H1 (cell line): ENCODE measurements around the gene UBAP1. TPM values are rescaled to one million over a fixed set of nuclear protein-coding genes. Genes with fewer than 3 reads are reported as not detected.

ENCODE experiments used
- CTCF ChIA-PET: fragments of 300-600 bp; sonication (Branson Sonifier 250); formaldehyde crosslinking; loops from one replicate; lab custom pipeline; 2021; ENCODE audit not compliant: partially characterized antibody; lab: Charles Lee
- POLR2A ChIA-PET: fragments of 300-600 bp; sonication (Branson Sonifier 250); formaldehyde crosslinking; loops from one replicate; lab custom pipeline; 2021; ENCODE audit warnings: inconsistent platforms; ENCODE audit not compliant: partially characterized antibody; lab: Charles Lee
- DNase-seq, 2 experiments: peaks; one replicate each; pipeline versions ENCODE4 v3.0.0 to v3.0.0-alpha.2; 2010 to 2022; ENCODE audit warnings: low spot score in 2 of 2, low read depth in 1 of 2, mixed read lengths in 1 of 2
- FAIRE-seq: peaks from 2 replicates; lab custom pipeline; 2011; peaks lifted over from hg19 to GRCh38; lab: Jason Lieb, UNC
- H2AFZ ChIP-seq: 2 replicates; pipeline ENCODE4 v1.8.1; 2012; ENCODE audit warnings: low read length, inconsistent platforms
- H2AK5ac ChIP-seq: 2 replicates; pipeline ENCODE4 v1.6.1; 2013; ENCODE audit warnings: low read depth, low read length
- H2BK120ac ChIP-seq: replicated peaks from 2 replicates; pipeline ENCODE3; 2013; ENCODE audit warnings: low read depth, low read length, inconsistent platforms
- H2BK12ac ChIP-seq: 2 replicates; pipeline ENCODE4 v1.6.1; 2013; ENCODE audit warnings: low read depth, low read length
- H2BK15ac ChIP-seq: 2 replicates; pipeline ENCODE4 v1.6.1; 2013; ENCODE audit warnings: low read length
- H2BK20ac ChIP-seq: 2 replicates; pipeline ENCODE4 v1.6.1; 2013; ENCODE audit warnings: low read length
- H2BK5ac ChIP-seq: 2 replicates; pipeline ENCODE4 v1.6.1; 2013; ENCODE audit warnings: low read depth, low read length
- H3K14ac ChIP-seq: 2 replicates; pipeline ENCODE4 v1.6.1; 2013; ENCODE audit warnings: inconsistent platforms; ENCODE audit not compliant: insufficient read length
- H3K18ac ChIP-seq: 2 replicates; pipeline ENCODE4 v1.6.1; 2013; ENCODE audit warnings: low read length; ENCODE audit errors: extremely low read depth
- H3K23ac ChIP-seq: 2 replicates; pipeline ENCODE4 v1.6.1; 2013; ENCODE audit warnings: inconsistent platforms; ENCODE audit not compliant: insufficient read length
- H3K23me2 ChIP-seq: 2 replicates; pipeline ENCODE4 v1.6.1; 2013; ENCODE audit warnings: low read depth, low read length
- H3K27ac ChIP-seq: 2 replicates; pipeline ENCODE4 v1.6.1; 2011; ENCODE audit warnings: low read depth, low read length, inconsistent platforms
- H3K27me3 ChIP-seq, 4 experiments: replicated peaks in 1 of 4; 1 replicate in 1 of 4; 2 replicates in 3 of 4; pipeline versions ENCODE4 v1.6.1 to v1.8.1; 2011 to 2013; ENCODE audit warnings: low read length in 3 of 4, mild to moderate bottlenecking in 3 of 4, inconsistent platforms in 2 of 4, mixed read lengths in 2 of 4, moderate library complexity in 1 of 4; ENCODE audit not compliant: control insufficient read depth in 3 of 4, insufficient read depth in 3 of 4; ENCODE audit errors: extremely low read depth in 1 of 4
- H3K36me3 ChIP-seq, 4 experiments: 2 replicates each; pipeline versions ENCODE4 v1.6.1 to v1.8.1; 2011 to 2013; ENCODE audit warnings: mild to moderate bottlenecking in 4 of 4, low read length in 3 of 4, moderate library complexity in 2 of 4, control low read depth in 1 of 4, inconsistent platforms in 1 of 4; ENCODE audit not compliant: insufficient read depth in 4 of 4, control insufficient read depth in 2 of 4
- H3K4ac ChIP-seq: replicated peaks from 2 replicates; pipeline ENCODE3; 2013; ENCODE audit warnings: low read length, low read depth, mixed read lengths, inconsistent platforms; ENCODE audit not compliant: insufficient read length
- H3K4me1 ChIP-seq, 4 experiments: replicated peaks in 1 of 4; 1 replicate in 1 of 4; 2 replicates in 3 of 4; pipeline versions ENCODE4 v1.6.1 to v1.8.1; 2011 to 2013; ENCODE audit warnings: low read length in 3 of 4, inconsistent platforms in 2 of 4, mixed read lengths in 1 of 4; ENCODE audit not compliant: insufficient read depth in 4 of 4, control insufficient read depth in 3 of 4
- H3K4me2 ChIP-seq, 2 experiments: 2 replicates each; pipeline versions ENCODE4 v1.6.1 to v1.8.1; 2011 to 2013; ENCODE audit warnings: low read depth in 2 of 2, low read length in 2 of 2, control low read depth in 1 of 2, inconsistent platforms in 1 of 2, mild to moderate bottlenecking in 1 of 2; ENCODE audit not compliant: insufficient read depth in 1 of 2
- H3K4me3 ChIP-seq, 4 experiments: fragments of 200-600, 300-600 bp in 1 of 4; sonication (generic), shearing (Covaris generic), sonication (Bioruptor Twin) in 1 of 4; 2 replicates each; pipeline versions ENCODE4 v1.5.1 to v1.8.1; 2011 to 2016; ENCODE audit warnings: low read length in 4 of 4, low read depth in 3 of 4, control low read depth in 2 of 4, inconsistent platforms in 2 of 4, mild to moderate bottlenecking in 2 of 4, mixed read lengths in 1 of 4, moderate library complexity in 1 of 4; ENCODE audit not compliant: insufficient read depth in 2 of 4; ENCODE audit errors: extremely low read depth in 1 of 4
- H3K56ac ChIP-seq: replicated peaks from 2 replicates; pipeline ENCODE3; 2013; ENCODE audit warnings: low read depth, mild to moderate bottlenecking, mixed read lengths, low read length, inconsistent platforms; ENCODE audit not compliant: insufficient read length
- H3K79me1 ChIP-seq: 2 replicates; pipeline ENCODE4 v1.6.1; 2013; ENCODE audit warnings: low read depth, low read length, control low read depth
- H3K79me2 ChIP-seq, 2 experiments: 2 replicates each; pipeline versions ENCODE4 v1.6.1 to v1.8.1; 2012 to 2013; ENCODE audit warnings: low read length in 2 of 2, mild to moderate bottlenecking in 2 of 2, inconsistent platforms in 1 of 2; ENCODE audit not compliant: insufficient read depth in 2 of 2, control insufficient read depth in 1 of 2
- H3K9ac ChIP-seq, 4 experiments: replicated peaks in 1 of 4; 1 replicate in 1 of 4; 2 replicates in 3 of 4; pipeline versions ENCODE4 v1.6.1 to v1.8.1; 2011 to 2013; ENCODE audit warnings: low read depth in 3 of 4, low read length in 3 of 4, control low read depth in 2 of 4, mild to moderate bottlenecking in 2 of 4, moderate library complexity in 2 of 4, inconsistent platforms in 1 of 4; ENCODE audit errors: extremely low read depth in 1 of 4
- H3K9me3 ChIP-seq, 2 experiments: 2 replicates each; pipeline versions ENCODE4 v1.6.1 to v1.8.1; 2012 to 2013; ENCODE audit warnings: mild to moderate bottlenecking in 2 of 2, moderate library complexity in 2 of 2, control low read depth in 1 of 2, inconsistent platforms in 1 of 2, low read depth in 1 of 2, low read length in 1 of 2, mixed read lengths in 1 of 2; ENCODE audit not compliant: insufficient read depth in 2 of 2
- H4K20me1 ChIP-seq, 2 experiments: replicated peaks in 1 of 2; 2 replicates each; pipeline versions ENCODE3 to v1.8.1; 2011 to 2013; ENCODE audit warnings: inconsistent platforms in 2 of 2, low read length in 2 of 2, mild to moderate bottlenecking in 1 of 2; ENCODE audit not compliant: insufficient read depth in 2 of 2, control insufficient read depth in 1 of 2
- H4K5ac ChIP-seq: 2 replicates; pipeline ENCODE4 v1.6.1; 2013; ENCODE audit warnings: low read length, low read depth, mixed read lengths, inconsistent platforms; ENCODE audit not compliant: insufficient read length
- H4K8ac ChIP-seq: 2 replicates; pipeline ENCODE4 v1.8.0; 2013; ENCODE audit warnings: mild to moderate bottlenecking, moderate library complexity, low read length, inconsistent platforms; ENCODE audit not compliant: insufficient read depth; ENCODE audit errors: extremely low read depth
- H4K91ac ChIP-seq: replicated peaks from 2 replicates; pipeline ENCODE3; 2013; ENCODE audit warnings: low read length, mixed read lengths, inconsistent platforms; ENCODE audit not compliant: insufficient read length
- ASH2L ChIP-seq: fragments of 200-600, 300-600 bp; sonication (generic); IDR thresholded peaks from one replicate; pipeline ENCODE4 v1.7.1; 2017; ENCODE audit warnings: low read length
- CBX8 ChIP-seq: fragments of 300-800, 300-1000 bp; sonication (generic); IDR thresholded peaks from 2 replicates; pipeline ENCODE4 v1.7.1; 2016; ENCODE audit warnings: low read depth, low read length, borderline replicate concordance
- CHD2 ChIP-seq: IDR thresholded peaks from 2 replicates; pipeline ENCODE4 v1.6.1; 2012; ENCODE audit warnings: low read length, improper control_type of control experiment
- EP300 ChIP-seq, 2 experiments: IDR thresholded peaks; 1 replicate in 1 of 2; 2 replicates in 1 of 2; pipeline ENCODE4 v1.6.1; 2011 to 2012; ENCODE audit warnings: low read depth in 2 of 2, low read length in 2 of 2, mild to moderate bottlenecking in 2 of 2, borderline replicate concordance in 1 of 2, inconsistent platforms in 1 of 2, moderate library complexity in 1 of 2
- EZH2 ChIP-seq: fragments of 200-600 bp; sonication (generic); IDR thresholded peaks from 2 replicates; pipeline ENCODE4 v1.7.1; 2012; ENCODE audit warnings: low read depth, mild to moderate bottlenecking, moderate library complexity, low read length, inconsistent platforms; ENCODE audit not compliant: severe bottlenecking
- KDM4A ChIP-seq: IDR thresholded peaks from one replicate; pipeline ENCODE4 v1.7.1; 2012; ENCODE audit warnings: low read depth, mild to moderate bottlenecking, moderate library complexity, low read length, inconsistent platforms; ENCODE audit not compliant: severe bottlenecking
- KDM5A ChIP-seq: fragments of 200-600 bp; IDR thresholded peaks from 2 replicates; pipeline ENCODE4 v1.7.1; 2012; ENCODE audit warnings: mild to moderate bottlenecking, low read length, inconsistent platforms, mixed read lengths
- RBBP5 ChIP-seq: IDR thresholded peaks from 2 replicates; pipeline ENCODE4 v1.7.1; 2012; ENCODE audit warnings: low read depth, mild to moderate bottlenecking, inconsistent platforms, low read length, moderate library complexity, borderline replicate concordance
- RNF2 ChIP-seq: fragments of 200-900, 300-1000 bp; sonication (generic); IDR thresholded peaks from 2 replicates; pipeline ENCODE4 v1.7.1; 2016; ENCODE audit warnings: borderline replicate concordance, low read depth, mild to moderate bottlenecking, antibody characterized with exemption, low read length; ENCODE audit not compliant: poor library complexity, severe bottlenecking; ENCODE audit errors: missing control alignments
- SP2 ChIP-seq: IDR thresholded peaks from 2 replicates; pipeline ENCODE4 v1.6.1; 2012; ENCODE audit warnings: mild to moderate bottlenecking, low read length, inconsistent platforms
- SRF ChIP-seq: IDR thresholded peaks from 2 replicates; pipeline ENCODE4 v1.6.1; 2011; ENCODE audit warnings: mild to moderate bottlenecking, low read depth, low read length, moderate library complexity
- SUZ12 ChIP-seq: fragments of 200-600 bp; sonication (generic); IDR thresholded peaks from 2 replicates; pipeline ENCODE4 v1.6.1; 2012; ENCODE audit warnings: mild to moderate bottlenecking, inconsistent platforms, low read length, moderate library complexity, mixed read lengths
- ZNF274 ChIP-seq: IDR thresholded peaks from 2 replicates; pipeline ENCODE4 v1.7.0; 2012; ENCODE audit warnings: low read length, borderline replicate concordance; ENCODE audit errors: extremely low read depth
- WGBS, 2 experiments: shearing (Covaris generic) in 1 of 2; methylation state at CpG; one replicate each; pipeline versions ENCODE4 v1.1.6 to v1.1.7; 2013 to 2015; ENCODE audit warnings: low lambda C conversion rate in 2 of 2, mixed read lengths in 2 of 2, inconsistent platforms in 1 of 2, low coverage in 1 of 2, missing lambda C conversion rate in 1 of 2; ENCODE audit not compliant: insufficient replicate concordance in 2 of 2, insufficient coverage in 1 of 2, insufficient read length in 1 of 2; ENCODE audit errors: extremely low coverage in 1 of 2, missing lambda C conversion rate in 1 of 2; 5-methylcytosine and 5-hydroxymethylcytosine counted together
- polyA plus RNA-seq, 7 experiments: library from polyadenylated mRNA; depleted of rRNA in 3 of 7; stranded (reverse) in 5 of 7; unstranded in 2 of 7; fragments of >200 nt in 5 of 7; fragments of 200-250 nt in 2 of 7; gene quantifications; 1 replicate in 5 of 7; 2 replicates in 1 of 7; 4 replicates in 1 of 7; pipeline versions ENCODE4 v1.2.1 to v1.2.3, GENCODE V29; 2011 to 2013; ENCODE audit warnings: missing spikeins in 2 of 7, mixed read lengths in 2 of 7
- total RNA-seq: library from RNA; stranded (reverse); fragmentation: NEBNext Ultra II Directional; extraction: Animal tissue kit (Norgen Biotek cat#: 25700); gene quantifications from 2 replicates; pipeline ENCODE4 v1.2.1, GENCODE V29; 2021
- TF ChIP-seq, protein P1 (sequence below): IDR thresholded peaks from 2 replicates; pipeline ENCODE4 v1.6.1; 2012; ENCODE audit warnings: inconsistent platforms

Gene UBAP1
- total and polyA plus RNA-seq, 2 of the 8 experiments (the other 6 are each of a cell fraction or from before 2014, with no cell fraction given) = 31.3 to 31.4 TPM

DNA sequence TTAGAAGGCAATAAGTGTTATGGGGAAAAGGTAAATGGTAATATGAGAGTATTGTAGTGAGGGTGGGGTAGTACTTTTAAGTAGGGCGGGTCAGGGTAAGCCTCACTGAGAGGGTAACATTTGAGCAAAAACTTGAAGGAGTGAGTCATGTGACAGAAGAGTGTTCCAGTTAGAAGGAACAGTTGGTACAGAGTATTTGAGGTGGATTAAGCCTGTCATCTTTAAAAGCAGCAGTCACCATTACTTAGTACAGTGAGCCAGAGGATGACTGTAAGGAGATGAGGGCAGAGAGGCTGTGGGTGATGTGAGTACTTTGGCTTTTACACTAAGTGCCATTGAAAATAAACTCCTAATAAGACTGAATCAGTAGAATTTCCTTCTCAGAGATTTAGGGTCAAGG is 54.8 kb downstream of the UBAP1 start:
- Histone ChIP-seq H3K4me1 (no peaks in the 10 kb centered on the region; a peak in 1 of 7 replicates), H4K5ac (no peak overlapping the region), H3K79me1 (peaks cover 3% of the 10 kb centered on the region; the same call in 1 of the 2 replicates), H3K27me3 (no peaks in the 10 kb centered on the region), H3K9me3 (no peaks in the 10 kb centered on the region), H3K23ac (no peak overlapping the region), H3K4me3 (no peak overlapping the region), H4K91ac (no peak overlapping the region), H3K9ac (no peak overlapping the region), H3K4me2 (no peak overlapping the region), H4K8ac (no peak overlapping the region), H2BK120ac (no peak overlapping the region), H2BK15ac (no peak overlapping the region), H3K4ac (no peak overlapping the region), H2BK12ac (no peak overlapping the region), H3K36me3 (peaks cover 0 to 25% (median 4%) of the 10 kb centered on the region in 4 experiments; a peak in 5 of 8 replicates), H2BK20ac (no peak overlapping the region), H2AFZ (no peak overlapping the region), H4K20me1 (no peaks in the 10 kb centered on the region), H3K14ac (no peak overlapping the region), H3K27ac (no peak overlapping the region), H2BK5ac (no peak overlapping the region), H2AK5ac (no peak overlapping the region), H3K23me2 (no peaks in the 10 kb centered on the region), H3K79me2 (no peaks in the 10 kb centered on the region), H3K56ac (no peak overlapping the region), H3K18ac (no peak overlapping the region)
- DNase-seq (no peak), FAIRE-seq (no peak)
- TF ChIP-seq SRF = no peak
- TF ChIP-seq ASH2L = no peak
- TF ChIP-seq EP300 (IDR thresholded peaks at IDR 0.05; ENCODE audit: borderline replicate concordance in 1 of 2, low read depth in 2 of 2, low read length in 2 of 2) = no peak
- no peak for TF ChIP-seq ZNF274
- TF ChIP-seq EZH2 = no peak
- TF ChIP-seq, protein P1, sequence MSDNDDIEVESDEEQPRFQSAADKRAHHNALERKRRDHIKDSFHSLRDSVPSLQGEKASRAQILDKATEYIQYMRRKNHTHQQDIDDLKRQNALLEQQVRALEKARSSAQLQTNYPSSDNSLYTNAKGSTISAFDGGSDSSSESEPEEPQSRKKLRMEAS = no peak
- TF ChIP-seq RNF2 = no peak
- no peak for TF ChIP-seq CBX8
- TF ChIP-seq KDM4A = no peak
- no peak for TF ChIP-seq CHD2
- TF ChIP-seq SP2 = no peak
- no peak for TF ChIP-seq RBBP5
- TF ChIP-seq KDM5A = no peak
- no peak for TF ChIP-seq SUZ12
- POLR2A ChIA-PET = interaction anchor here (0.6 kb wide), 1 partner anchor 124 kb away, joined by 3 read pairs; no protein-coding TSS in a partner anchor
- WGBS, 2 experiments = 80 to 87% methylated on average over 1 of the region's 1 CpG
- CTCF ChIA-PET = interaction anchor here (0.7 to 1.3 kb wide), 2 partner anchors 19 to 21 kb away, joined by 3 to 6 read pairs; no protein-coding TSS in a partner anchor
